Testis (tissue), 3 donors: ENCODE measurements around the gene CASTOR1. TPM values are rescaled to one million over a fixed set of nuclear protein-coding genes. Genes with fewer than 3 reads are reported as not detected.

ENCODE experiments used
- DNase-seq: peaks from one replicate; pipeline ENCODE4 v3.0.0-alpha.2; 2019
- H3K27ac ChIP-seq, 2 donors: fragments of 200-600 bp; sonication (generic); one replicate each; pipeline ENCODE4 v1.5.1; 2019
- H3K27me3 ChIP-seq: fragments of 200-600 bp; sonication (generic); one replicate; pipeline ENCODE4 v1.5.1; 2019
- H3K36me3 ChIP-seq: fragments of 200-600 bp; sonication (generic); one replicate; pipeline ENCODE4 v1.5.1; 2017; ENCODE audit warnings: low read depth; ENCODE audit errors: missing control alignments
- H3K4me1 ChIP-seq: fragments of 200-600 bp; sonication (generic); one replicate; pipeline ENCODE4 v1.5.1; 2019
- H3K4me3 ChIP-seq, 2 donors: fragments of 200-600 bp; sonication (generic); one replicate each; pipeline ENCODE4 v1.5.1; 2017 to 2019
- H3K9me3 ChIP-seq: fragments of 200-600 bp; sonication (generic); one replicate; pipeline ENCODE4 v1.5.1; 2017
- CTCF ChIP-seq, 3 experiments: fragments of 450-650 bp in 2 of 3; fragments of 200-600 bp in 1 of 3; sonication (generic) in 1 of 3; IDR thresholded peaks; one replicate each; pipeline ENCODE4 v1.5.1; 2016 to 2019; ENCODE audit warnings: antibody characterized with exemption in 3 of 3, mild to moderate bottlenecking in 2 of 3, moderate library complexity in 1 of 3
- POLR2A ChIP-seq: fragments of 450-650 bp; IDR thresholded peaks from one replicate; pipeline ENCODE4 v1.6.1; 2017; ENCODE audit warnings: antibody characterized with exemption, mild to moderate bottlenecking, moderate library complexity
- WGBS, 2 donors: methylation state at CpG; one replicate each; pipeline ENCODE4 v1.1.5; 2018; 5-methylcytosine and 5-hydroxymethylcytosine counted together
- intact Hi-C: fragments of 100-400 bp; cut with DNase I; formaldehyde crosslinking; loops from one replicate; pipeline ENCODE4 v1.15.1; 2023; ENCODE audit warnings: low total_unique reads
- polyA plus RNA-seq: library from polyadenylated mRNA; stranded (reverse); fragments of 350-450 nt; fragmentation: Illumina TruSeq; extraction: RNeasy Lipid Tissue Mini Kit (QIAGEN cat#74804); gene quantifications from one replicate; pipeline ENCODE4 v1.2.3, GENCODE V29; 2014; ENCODE audit warnings: low read depth, low replicate concordance; ENCODE audit not compliant: insufficient read depth
- total RNA-seq, 2 donors: library from RNA; depleted of rRNA; stranded (reverse); fragments of >200 nt; gene quantifications; one replicate each; pipeline ENCODE4 v1.2.3, GENCODE V29; 2016

The CASTOR1 gene
- total and polyA plus RNA-seq, 3 donors from 2014 or later = 32.8 to 71.4 (median 36.7) TPM

- Histone ChIP-seq H3K4me1 (peaks cover 35% of the 10 kb centered on the region), H3K27me3 (no peaks in the 10 kb centered on the region), H3K27ac (peak overlapping the region; percentile 82 to 85), H3K4me3 (no peak overlapping the region), H3K9me3 (no peaks in the 10 kb centered on the region), H3K36me3 (no peaks in the 10 kb centered on the region)
- WGBS, 2 donors = 90 to 97% methylated on average over 15 to 18 of the region's 18 CpGs
- no peak for TF ChIP-seq POLR2A
- TF ChIP-seq CTCF (IDR thresholded peaks at IDR 0.05) = no peak
- intact Hi-C loops = no loop called here
- DNase-seq = no peak
Observed at GRCh38 chr22:30292069-30292970, 3.0 kb upstream of the CASTOR1 start.

GRCh38 chr22:30291058-30291892 lies 2.0 kb upstream of the CASTOR1 start:
- Histone ChIP-seq H3K4me1 (peaks cover 35% of the 10 kb centered on the region), H3K36me3 (no peaks in the 10 kb centered on the region), H3K4me3 (no peak overlapping the region), H3K9me3 (no peaks in the 10 kb centered on the region), H3K27ac (peak overlapping the region; percentile 82 to 85), H3K27me3 (no peaks in the 10 kb centered on the region)
- DNase-seq = peak; percentile 94
- WGBS, 2 donors = 52 to 69% methylated on average over 4 to 13 of the region's 13 CpGs
- TF ChIP-seq CTCF (IDR thresholded peaks at IDR 0.05) = no peak
- no peak for TF ChIP-seq POLR2A
- intact Hi-C loops = no loop called here

- H3K27ac ChIP-seq = peak overlapping the region; percentile 82 to 85
- intact Hi-C loops = no loop called here
- no peaks in the 10 kb centered on the region for H3K36me3 ChIP-seq
- TF ChIP-seq CTCF (IDR thresholded peaks at IDR 0.05) = no peak
- TF ChIP-seq POLR2A = no peak
- 21% methylated on average over 3 of the region's 3 CpGs; no CpG with 5 or more reads in 1 of the 2 donors for WGBS, 2 donors
- no peak for DNase-seq
- no peak overlapping the region for H3K4me3 ChIP-seq
- no peaks in the 10 kb centered on the region for H3K27me3 ChIP-seq
- H3K4me1 ChIP-seq = peaks cover 35% of the 10 kb centered on the region
- H3K9me3 ChIP-seq = no peaks in the 10 kb centered on the region
Observed at GRCh38 chr22:30290342-30291057, 1.2 kb upstream of the CASTOR1 start.

- DNase-seq = no peak
- Histone ChIP-seq H3K27me3 (no peaks in the 10 kb centered on the region), H3K4me3 (peak overlapping the region; percentile 90 to 92), H3K4me1 (peaks cover 35% of the 10 kb centered on the region), H3K9me3 (no peaks in the 10 kb centered on the region), H3K27ac (peak overlapping the region; percentile 82 to 85), H3K36me3 (no peaks in the 10 kb centered on the region)
- TF ChIP-seq CTCF (IDR thresholded peaks at IDR 0.05) (no peak), POLR2A (no peak)
- 3 to 15% methylated on average over 5 to 12 of the region's 12 CpGs for WGBS, 2 donors
- intact Hi-C loops = no loop called here
Observed at GRCh38 chr22:30289980-30290313, 642 bp upstream of the CASTOR1 start.
